ENCODE data around the gene NR5A2.

DNA sequence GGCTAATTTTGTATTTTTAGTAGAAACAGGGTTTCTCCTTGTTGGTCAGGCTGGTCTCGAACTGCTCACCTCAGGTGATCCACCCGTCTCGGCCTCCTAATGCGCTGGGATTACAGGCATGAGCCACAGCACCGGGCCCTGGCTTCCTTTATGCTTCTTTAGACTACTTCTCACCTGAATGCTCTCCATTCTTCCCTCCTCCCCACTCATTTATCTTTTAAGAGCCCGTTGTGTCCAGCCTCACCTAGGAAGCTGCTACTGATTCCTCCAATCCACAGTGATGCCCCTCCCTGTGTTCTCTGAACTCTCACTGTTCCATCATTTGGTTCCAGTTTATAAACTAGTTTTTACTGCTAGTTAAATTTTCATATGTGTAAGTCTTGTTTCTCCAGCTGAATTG lies 44.9 kb upstream of the NR5A2 start:
- TF ChIP-seq, protein P1, sequence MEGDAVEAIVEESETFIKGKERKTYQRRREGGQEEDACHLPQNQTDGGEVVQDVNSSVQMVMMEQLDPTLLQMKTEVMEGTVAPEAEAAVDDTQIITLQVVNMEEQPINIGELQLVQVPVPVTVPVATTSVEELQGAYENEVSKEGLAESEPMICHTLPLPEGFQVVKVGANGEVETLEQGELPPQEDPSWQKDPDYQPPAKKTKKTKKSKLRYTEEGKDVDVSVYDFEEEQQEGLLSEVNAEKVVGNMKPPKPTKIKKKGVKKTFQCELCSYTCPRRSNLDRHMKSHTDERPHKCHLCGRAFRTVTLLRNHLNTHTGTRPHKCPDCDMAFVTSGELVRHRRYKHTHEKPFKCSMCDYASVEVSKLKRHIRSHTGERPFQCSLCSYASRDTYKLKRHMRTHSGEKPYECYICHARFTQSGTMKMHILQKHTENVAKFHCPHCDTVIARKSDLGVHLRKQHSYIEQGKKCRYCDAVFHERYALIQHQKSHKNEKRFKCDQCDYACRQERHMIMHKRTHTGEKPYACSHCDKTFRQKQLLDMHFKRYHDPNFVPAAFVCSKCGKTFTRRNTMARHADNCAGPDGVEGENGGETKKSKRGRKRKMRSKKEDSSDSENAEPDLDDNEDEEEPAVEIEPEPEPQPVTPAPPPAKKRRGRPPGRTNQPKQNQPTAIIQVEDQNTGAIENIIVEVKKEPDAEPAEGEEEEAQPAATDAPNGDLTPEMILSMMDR (IDR thresholded peaks at IDR 0.05; ENCODE audit: poor library complexity), result no peak
- TF ChIP-seq EZH2phosphoT487 (IDR thresholded peaks at IDR 0.05; ENCODE audit: low read depth, severe bottlenecking, unreplicated experiment) (no peak), EZH2 (IDR thresholded peaks at IDR 0.05; ENCODE audit: borderline replicate concordance) (no peak)

Data from hepatocyte (in vitro differentiated cells).